Ishikawa (cell line): Measurements from ENCODE around the gene FXR1.
A peak's percentile ranks its signal among the peaks of the same experiment; 100 is the strongest.

Experiments used
- CEBPB ChIP-seq: IDR thresholded peaks from 2 replicates; pipeline ENCODE4 v1.6.1; 2012
- CREB1 ChIP-seq: IDR thresholded peaks from 2 replicates; pipeline ENCODE4 v1.6.1; 2012; ENCODE audit warnings: low read depth
- EGR1 ChIP-seq: IDR thresholded peaks from 2 replicates; pipeline ENCODE4 v1.6.1; 2012
- EP300 ChIP-seq: IDR thresholded peaks from 2 replicates; pipeline ENCODE4 v1.6.1; 2012; ENCODE audit warnings: borderline replicate concordance
- FOXM1 ChIP-seq: IDR thresholded peaks from 2 replicates; pipeline ENCODE4 v1.6.1; 2012; ENCODE audit warnings: low read depth, borderline replicate concordance
- NFIC ChIP-seq: IDR thresholded peaks from 2 replicates; pipeline ENCODE4 v1.6.1; 2012
- RAD21 ChIP-seq: IDR thresholded peaks from 2 replicates; pipeline ENCODE4 v1.6.1; 2012; ENCODE audit warnings: low read depth
- TAF1 ChIP-seq: IDR thresholded peaks from 2 replicates; pipeline ENCODE4 v1.6.1; 2012; ENCODE audit warnings: low read depth, mild to moderate bottlenecking
- TCF12 ChIP-seq: IDR thresholded peaks from 2 replicates; pipeline ENCODE4 v1.6.1; 2012; ENCODE audit warnings: low read depth
- TEAD4 ChIP-seq: IDR thresholded peaks from 2 replicates; pipeline ENCODE4 v1.6.1; 2012
- YY1 ChIP-seq: IDR thresholded peaks from 2 replicates; pipeline ENCODE4 v1.6.1; 2012; ENCODE audit warnings: low read depth
- ZBTB7A ChIP-seq: IDR thresholded peaks from 2 replicates; pipeline ENCODE4 v1.6.1; 2012; ENCODE audit warnings: low read depth
- TF ChIP-seq, protein P1 (sequence below): IDR thresholded peaks from 2 replicates; pipeline ENCODE4 v1.6.1; 2012
- TF ChIP-seq, protein P2 (sequence below): IDR thresholded peaks from 2 replicates; pipeline ENCODE4 v1.6.1; 2012; ENCODE audit warnings: low read depth, mild to moderate bottlenecking
- TF ChIP-seq, protein P3 (sequence below): IDR thresholded peaks from 2 replicates; pipeline ENCODE4 v1.6.1; 2012

Gene FXR1

DNA sequence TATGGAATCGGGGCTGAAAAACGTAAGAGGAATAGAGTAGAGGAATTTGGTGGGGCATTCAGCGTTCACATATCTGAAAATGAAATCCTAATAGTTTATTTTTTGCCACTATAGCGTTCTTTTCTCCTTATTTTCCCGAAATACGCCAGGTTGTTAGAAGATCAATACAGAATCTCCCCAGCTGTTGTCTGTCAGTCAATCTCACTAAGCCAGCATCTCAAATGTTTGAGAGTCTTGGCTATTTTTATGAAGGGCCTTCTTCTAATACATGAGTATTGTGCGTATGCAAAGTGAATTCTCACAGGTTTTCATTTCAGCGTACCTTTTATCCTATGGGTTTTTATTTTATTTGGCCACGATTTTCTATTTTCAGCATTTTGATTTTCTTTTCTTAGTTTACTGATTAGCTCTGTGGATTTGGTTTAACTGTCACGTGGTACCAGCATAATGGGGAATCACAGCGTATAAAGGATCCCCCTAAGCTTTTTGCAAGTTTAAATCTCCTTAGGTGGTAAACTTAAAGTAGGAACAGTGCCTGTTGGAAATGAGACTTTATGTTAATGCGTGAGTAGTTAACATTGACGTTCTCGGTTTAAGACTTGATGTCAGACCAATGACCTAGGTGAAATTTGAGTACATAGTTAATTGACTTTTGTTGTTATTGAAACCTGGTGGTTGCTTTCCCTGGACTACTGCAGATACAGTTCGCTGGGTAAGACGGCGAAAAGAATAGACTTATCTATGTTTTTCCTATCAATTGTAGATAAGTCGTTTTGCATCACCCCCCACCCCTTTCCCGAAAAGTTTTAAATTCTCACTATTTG, 1.3 kb downstream of the FXR1 start:
- TF ChIP-seq CREB1 (no peak), NFIC (no peak), CEBPB (no peak), FOXM1 (no peak)
- TF ChIP-seq, protein P1, sequence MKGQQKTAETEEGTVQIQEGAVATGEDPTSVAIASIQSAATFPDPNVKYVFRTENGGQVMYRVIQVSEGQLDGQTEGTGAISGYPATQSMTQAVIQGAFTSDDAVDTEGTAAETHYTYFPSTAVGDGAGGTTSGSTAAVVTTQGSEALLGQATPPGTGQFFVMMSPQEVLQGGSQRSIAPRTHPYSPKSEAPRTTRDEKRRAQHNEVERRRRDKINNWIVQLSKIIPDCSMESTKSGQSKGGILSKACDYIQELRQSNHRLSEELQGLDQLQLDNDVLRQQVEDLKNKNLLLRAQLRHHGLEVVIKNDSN: peak; percentile 47; the same call in 1 of the 2 replicates

DNA sequence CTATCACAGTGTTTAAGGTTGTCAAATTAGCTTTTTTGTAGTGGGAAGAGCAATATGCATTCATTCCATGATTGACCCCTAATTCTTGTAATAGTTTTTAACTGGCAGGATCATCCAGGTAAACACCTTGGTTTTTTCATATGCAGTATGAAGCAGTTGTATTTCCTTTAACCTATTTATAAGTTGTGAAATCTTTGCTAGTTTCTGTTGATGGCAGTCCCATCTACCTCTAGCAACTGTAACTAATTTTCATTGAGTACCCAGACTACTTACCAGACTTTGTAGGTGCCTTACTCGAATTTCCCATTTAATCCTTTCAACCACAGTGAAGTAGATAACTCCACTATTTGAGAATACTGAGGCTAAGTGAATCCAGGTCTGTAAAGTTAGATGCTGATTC, 6.1 kb downstream of the FXR1 start:
- TF ChIP-seq EP300 (no peak), CREB1 (no peak), CEBPB (no peak), YY1 (no peak), RAD21 (no peak), TAF1 (no peak), NFIC (no peak), ZBTB7A (no peak)
- TF ChIP-seq, protein P1: no peak
- TF ChIP-seq, protein P2, sequence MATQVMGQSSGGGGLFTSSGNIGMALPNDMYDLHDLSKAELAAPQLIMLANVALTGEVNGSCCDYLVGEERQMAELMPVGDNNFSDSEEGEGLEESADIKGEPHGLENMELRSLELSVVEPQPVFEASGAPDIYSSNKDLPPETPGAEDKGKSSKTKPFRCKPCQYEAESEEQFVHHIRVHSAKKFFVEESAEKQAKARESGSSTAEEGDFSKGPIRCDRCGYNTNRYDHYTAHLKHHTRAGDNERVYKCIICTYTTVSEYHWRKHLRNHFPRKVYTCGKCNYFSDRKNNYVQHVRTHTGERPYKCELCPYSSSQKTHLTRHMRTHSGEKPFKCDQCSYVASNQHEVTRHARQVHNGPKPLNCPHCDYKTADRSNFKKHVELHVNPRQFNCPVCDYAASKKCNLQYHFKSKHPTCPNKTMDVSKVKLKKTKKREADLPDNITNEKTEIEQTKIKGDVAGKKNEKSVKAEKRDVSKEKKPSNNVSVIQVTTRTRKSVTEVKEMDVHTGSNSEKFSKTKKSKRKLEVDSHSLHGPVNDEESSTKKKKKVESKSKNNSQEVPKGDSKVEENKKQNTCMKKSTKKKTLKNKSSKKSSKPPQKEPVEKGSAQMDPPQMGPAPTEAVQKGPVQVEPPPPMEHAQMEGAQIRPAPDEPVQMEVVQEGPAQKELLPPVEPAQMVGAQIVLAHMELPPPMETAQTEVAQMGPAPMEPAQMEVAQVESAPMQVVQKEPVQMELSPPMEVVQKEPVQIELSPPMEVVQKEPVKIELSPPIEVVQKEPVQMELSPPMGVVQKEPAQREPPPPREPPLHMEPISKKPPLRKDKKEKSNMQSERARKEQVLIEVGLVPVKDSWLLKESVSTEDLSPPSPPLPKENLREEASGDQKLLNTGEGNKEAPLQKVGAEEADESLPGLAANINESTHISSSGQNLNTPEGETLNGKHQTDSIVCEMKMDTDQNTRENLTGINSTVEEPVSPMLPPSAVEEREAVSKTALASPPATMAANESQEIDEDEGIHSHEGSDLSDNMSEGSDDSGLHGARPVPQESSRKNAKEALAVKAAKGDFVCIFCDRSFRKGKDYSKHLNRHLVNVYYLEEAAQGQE: no peak

DNA sequence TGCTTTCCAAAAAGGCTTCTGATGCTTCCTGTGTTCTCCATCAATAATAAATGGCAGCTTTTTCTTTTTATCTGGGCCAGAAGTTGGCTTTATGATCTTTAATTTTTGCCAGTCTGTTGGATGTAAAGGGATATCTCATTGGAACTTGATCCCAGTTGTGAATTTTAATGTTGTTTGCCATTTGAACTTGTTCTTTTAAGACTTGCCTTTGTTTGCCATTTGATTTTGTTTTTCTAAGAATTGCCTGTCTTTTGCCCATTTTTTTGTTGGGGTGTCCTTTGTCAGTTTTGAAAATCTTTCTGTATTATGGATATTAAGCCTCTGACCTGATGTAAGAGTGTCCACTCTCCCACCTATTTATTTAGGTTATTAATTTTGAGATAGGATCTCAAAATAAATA, 9.8 kb downstream of the FXR1 start:
- TF ChIP-seq EGR1 (no peak), YY1 (no peak), CEBPB (no peak), CREB1 (no peak), EP300 (no peak), ZBTB7A (no peak), NFIC (no peak), FOXM1 (no peak), RAD21 (no peak), TAF1 (no peak), TCF12 (no peak), TEAD4 (no peak)
- TF ChIP-seq, protein P1: no peak
- TF ChIP-seq, protein P3, sequence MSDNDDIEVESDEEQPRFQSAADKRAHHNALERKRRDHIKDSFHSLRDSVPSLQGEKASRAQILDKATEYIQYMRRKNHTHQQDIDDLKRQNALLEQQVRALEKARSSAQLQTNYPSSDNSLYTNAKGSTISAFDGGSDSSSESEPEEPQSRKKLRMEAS: no peak
- TF ChIP-seq, protein P2: no peak

DNA sequence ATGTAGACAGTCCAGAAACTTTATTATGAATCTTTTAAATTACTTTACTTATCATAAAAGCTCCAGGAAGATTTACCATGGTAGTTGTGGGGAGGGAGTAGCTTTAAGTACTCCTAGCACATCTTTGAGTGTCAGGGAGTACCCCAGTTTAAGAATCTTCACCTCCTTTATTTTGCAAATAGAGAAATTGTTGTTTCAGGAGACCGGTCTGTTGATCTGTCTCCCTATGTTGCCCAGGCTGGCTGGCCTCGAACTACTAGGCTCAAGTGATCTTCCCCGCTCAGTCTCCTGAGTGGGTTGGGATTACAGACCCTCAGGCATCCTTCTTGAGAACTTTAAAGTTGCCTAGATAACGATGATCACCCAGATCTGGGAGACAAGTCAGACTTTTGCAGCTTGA, 11.1 kb downstream of the FXR1 start:
- TF ChIP-seq, protein P2: no peak

DNA sequence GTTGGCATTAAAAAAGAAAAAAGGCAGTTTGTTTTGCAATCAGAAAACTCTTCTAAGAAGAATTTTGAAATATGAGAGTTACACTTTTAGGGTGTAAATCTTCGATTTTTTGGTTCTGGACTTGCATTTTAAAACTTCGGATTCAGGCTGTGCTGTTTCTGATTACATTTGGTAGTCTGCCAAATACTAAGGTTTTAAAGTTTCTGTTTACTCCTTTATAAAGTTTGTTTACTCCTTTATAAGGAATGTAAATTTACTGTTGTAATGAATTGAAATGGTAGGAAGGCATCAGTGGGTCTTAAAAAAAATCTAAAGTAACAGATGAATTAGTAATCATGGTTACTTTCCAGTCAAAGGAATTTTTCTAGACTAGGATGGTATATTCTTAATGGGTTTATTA, 14.1 kb downstream of the FXR1 start:
- TF ChIP-seq, protein P1: no peak
- TF ChIP-seq CREB1: no peak
- no peak for TF ChIP-seq TCF12
